ENCODE results near the gene FBXO17. TPM values are rescaled to one million over a fixed set of nuclear protein-coding genes. Genes with fewer than 3 reads are reported as not detected.

Gene FBXO17
- total RNA-seq, 3 donors from 2014 or later = 14.2 to 67.2 (median 28.5) TPM

DNA sequence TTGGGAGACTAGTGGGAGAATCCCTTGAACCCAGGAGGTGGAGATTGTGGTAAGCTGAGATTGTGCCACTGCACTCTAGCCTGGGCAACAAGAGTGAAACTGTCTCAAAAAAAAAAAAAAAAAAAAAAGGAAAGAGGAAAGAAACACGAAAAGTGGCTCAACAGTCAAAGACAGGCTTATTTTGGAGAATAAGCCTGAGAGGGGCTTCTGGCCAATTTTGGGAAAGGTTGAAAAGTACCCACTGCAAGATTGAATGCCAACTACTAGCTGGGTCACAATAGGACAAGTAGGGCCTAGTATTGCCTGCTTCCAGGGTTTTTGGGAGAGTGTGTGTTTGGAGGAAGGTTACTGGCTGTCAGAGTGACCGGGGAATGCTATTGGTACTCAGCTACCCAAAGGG is 17.2 kb downstream of the FBXO17 start:
- peaks cover 0 to 6% of the 10 kb centered on the region in 2 donors for H3K4me1 ChIP-seq
- intact Hi-C loops (cut with DNase I; ENCODE audit: low total_unique reads) = no loop called here
- TF ChIP-seq, protein P1, sequence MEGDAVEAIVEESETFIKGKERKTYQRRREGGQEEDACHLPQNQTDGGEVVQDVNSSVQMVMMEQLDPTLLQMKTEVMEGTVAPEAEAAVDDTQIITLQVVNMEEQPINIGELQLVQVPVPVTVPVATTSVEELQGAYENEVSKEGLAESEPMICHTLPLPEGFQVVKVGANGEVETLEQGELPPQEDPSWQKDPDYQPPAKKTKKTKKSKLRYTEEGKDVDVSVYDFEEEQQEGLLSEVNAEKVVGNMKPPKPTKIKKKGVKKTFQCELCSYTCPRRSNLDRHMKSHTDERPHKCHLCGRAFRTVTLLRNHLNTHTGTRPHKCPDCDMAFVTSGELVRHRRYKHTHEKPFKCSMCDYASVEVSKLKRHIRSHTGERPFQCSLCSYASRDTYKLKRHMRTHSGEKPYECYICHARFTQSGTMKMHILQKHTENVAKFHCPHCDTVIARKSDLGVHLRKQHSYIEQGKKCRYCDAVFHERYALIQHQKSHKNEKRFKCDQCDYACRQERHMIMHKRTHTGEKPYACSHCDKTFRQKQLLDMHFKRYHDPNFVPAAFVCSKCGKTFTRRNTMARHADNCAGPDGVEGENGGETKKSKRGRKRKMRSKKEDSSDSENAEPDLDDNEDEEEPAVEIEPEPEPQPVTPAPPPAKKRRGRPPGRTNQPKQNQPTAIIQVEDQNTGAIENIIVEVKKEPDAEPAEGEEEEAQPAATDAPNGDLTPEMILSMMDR (IDR thresholded peaks at IDR 0.05) = no peak
- no peak for TF ChIP-seq POLR2AphosphoS5 (IDR thresholded peaks at IDR 0.05)
- no peak for TF ChIP-seq POLR2A (IDR thresholded peaks at IDR 0.05)
- H3K9me3 ChIP-seq = no peaks in the 10 kb centered on the region
- DNase-seq (ENCODE audit: low spot score in 2 of 2) = no peak
- no peak overlapping the region for H3K4me3 ChIP-seq
- H3K27me3 ChIP-seq = no peaks in the 10 kb centered on the region
- no peaks in the 10 kb centered on the region for H3K36me3 ChIP-seq
- no peak overlapping the region for H3K27ac ChIP-seq

DNA sequence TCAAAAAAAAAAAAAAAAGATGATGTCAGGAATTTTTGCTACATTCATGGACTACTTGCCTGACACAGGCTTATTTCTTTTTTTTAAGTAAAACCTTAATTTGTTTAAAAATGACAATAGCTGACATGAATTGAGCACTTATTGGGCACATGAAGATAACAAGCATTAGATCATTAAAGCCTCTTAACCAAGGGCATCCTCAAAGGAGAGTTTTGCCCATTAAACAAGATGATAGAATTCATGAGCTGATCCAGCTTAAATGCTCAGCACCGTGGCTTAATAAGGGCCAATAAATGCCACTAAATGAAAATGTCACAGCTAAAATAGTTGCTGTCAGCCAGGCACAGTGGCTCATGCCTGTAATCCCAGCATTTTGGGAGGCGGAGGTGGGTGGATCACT is 19.3 kb downstream of the FBXO17 start:
- Histone ChIP-seq H3K36me3 (no peaks in the 10 kb centered on the region), H3K27ac (no peak overlapping the region), H3K27me3 (no peaks in the 10 kb centered on the region), H3K4me3 (no peak overlapping the region), H3K9me3 (no peaks in the 10 kb centered on the region), H3K4me1 (no peaks in the 10 kb centered on the region)
- DNase-seq (ENCODE audit: low spot score in 2 of 2) = no peak
- intact Hi-C loops (cut with DNase I; ENCODE audit: low total_unique reads) = no loop called here
- TF ChIP-seq, protein P1 (IDR thresholded peaks at IDR 0.05) = no peak
- TF ChIP-seq POLR2A (IDR thresholded peaks at IDR 0.05) = no peak
- no peak for TF ChIP-seq POLR2AphosphoS5 (IDR thresholded peaks at IDR 0.05)

DNA sequence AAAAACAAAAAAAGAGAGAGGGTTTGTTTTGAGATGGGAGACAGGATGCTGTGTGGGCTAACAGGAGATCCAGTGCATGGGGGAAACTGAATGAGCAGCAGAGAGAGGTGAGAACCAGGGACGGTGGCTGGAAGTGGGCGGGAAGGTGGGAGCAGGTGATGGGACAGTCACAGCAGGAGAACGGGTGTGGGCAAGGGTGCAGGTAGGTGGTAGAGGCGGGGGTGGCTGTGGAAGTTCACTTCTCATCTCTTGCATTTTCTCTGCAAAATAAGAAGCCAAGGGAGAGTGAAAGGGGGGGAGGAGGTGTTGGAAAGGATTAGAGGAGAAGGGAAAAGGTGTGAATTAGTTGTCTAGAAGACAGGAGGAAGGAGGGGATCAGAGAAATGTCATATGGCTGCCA is 21.9 kb downstream of the FBXO17 start:
- H3K4me3 ChIP-seq = no peak overlapping the region
- H3K27me3 ChIP-seq = no peaks in the 10 kb centered on the region
- no peak for DNase-seq (ENCODE audit: low spot score in 2 of 2)
- intact Hi-C loops (cut with DNase I; ENCODE audit: low total_unique reads) = no loop called here
- TF ChIP-seq POLR2A (IDR thresholded peaks at IDR 0.05) (no peak), POLR2AphosphoS5 (IDR thresholded peaks at IDR 0.05) (no peak)
- TF ChIP-seq, protein P1 (IDR thresholded peaks at IDR 0.05) = no peak
- no peaks in the 10 kb centered on the region for H3K9me3 ChIP-seq
- no peak overlapping the region for H3K27ac ChIP-seq
- H3K4me1 ChIP-seq = no peaks in the 10 kb centered on the region
- no peaks in the 10 kb centered on the region for H3K36me3 ChIP-seq

DNA sequence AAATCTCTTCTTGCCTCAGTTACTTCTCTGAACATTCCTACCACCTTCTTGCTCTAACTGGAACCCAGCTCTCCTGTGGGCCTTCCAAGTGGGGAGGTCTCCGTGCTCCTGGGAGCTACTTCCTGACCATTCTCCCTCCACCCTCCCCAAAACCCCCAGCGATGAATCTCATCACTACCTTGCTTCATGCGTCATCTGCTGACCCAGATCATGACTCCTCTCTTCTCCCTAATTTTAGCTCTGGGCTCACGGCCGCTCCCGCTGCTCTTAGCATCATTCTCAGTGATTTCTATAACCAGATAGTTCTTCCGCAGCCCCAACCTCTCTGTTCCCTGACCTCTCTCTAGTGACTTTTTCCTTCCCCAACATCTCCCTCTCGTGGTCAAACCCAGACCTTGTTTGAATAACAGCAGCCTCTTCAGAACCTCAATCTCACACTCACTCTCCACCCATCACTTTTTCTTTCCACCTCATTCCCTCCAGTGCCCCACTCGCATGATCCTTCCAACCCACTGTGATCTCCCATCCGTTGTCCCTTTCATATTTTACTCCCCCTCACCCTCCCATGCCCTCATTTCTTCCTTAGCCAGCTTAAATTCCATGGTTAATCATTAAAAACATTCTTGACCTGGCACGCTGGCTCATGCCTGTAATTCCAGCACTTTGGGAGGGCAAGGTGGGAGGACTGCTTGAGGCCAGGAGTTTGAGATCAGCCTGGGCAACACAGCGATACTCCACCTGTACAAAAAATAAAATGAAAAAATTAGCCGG is 23.0 kb downstream of the FBXO17 start:
- TF ChIP-seq POLR2A (IDR thresholded peaks at IDR 0.05) = no peak
- TF ChIP-seq, protein P1 (IDR thresholded peaks at IDR 0.05) = peak in 1 of 3 donors; percentile 30
- no peak overlapping the region for H3K27ac ChIP-seq
- no peaks in the 10 kb centered on the region for H3K9me3 ChIP-seq
- no peaks in the 10 kb centered on the region for H3K4me1 ChIP-seq
- H3K27me3 ChIP-seq = no peaks in the 10 kb centered on the region
- no peak for DNase-seq (ENCODE audit: low spot score in 2 of 2)
- H3K36me3 ChIP-seq = no peaks in the 10 kb centered on the region
- H3K4me3 ChIP-seq = no peak overlapping the region
- intact Hi-C loops (cut with DNase I; ENCODE audit: low total_unique reads) = no loop called here

DNA sequence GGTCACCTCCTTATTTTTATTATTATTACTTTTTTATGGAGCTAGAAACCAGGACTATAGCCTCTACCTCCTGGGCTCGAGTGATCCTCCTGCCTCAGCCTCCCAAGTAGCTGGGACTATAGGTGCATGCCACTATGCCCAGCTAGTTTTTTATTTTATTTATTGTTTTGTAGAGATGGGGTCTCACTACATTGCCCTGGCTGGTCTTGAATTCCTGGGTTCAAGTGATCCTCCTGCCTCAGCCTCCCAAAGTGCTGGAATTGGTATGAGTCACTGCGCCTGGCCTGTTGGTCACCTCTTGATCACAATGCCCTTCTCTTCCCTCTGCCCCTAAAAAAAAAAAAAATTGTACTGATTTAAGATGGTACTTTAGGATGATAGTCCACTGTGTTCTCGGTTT is 24.4 kb downstream of the FBXO17 start:
- TF ChIP-seq POLR2A (IDR thresholded peaks at IDR 0.05) (no peak), POLR2AphosphoS5 (IDR thresholded peaks at IDR 0.05) (no peak)
- TF ChIP-seq, protein P1 (IDR thresholded peaks at IDR 0.05) = no peak
- intact Hi-C loops (cut with DNase I; ENCODE audit: low total_unique reads) = no loop called here

More for the DNA sequence above, 24.4 kb downstream of the FBXO17 start:
- DNase-seq (ENCODE audit: low spot score in 2 of 2) = no peak
- Histone ChIP-seq H3K27me3 (no peaks in the 10 kb centered on the region), H3K27ac (no peak overlapping the region), H3K36me3 (no peaks in the 10 kb centered on the region), H3K4me1 (no peaks in the 10 kb centered on the region), H3K9me3 (no peaks in the 10 kb centered on the region), H3K4me3 (no peak overlapping the region)
